SK-N-SH (cell line): ENCODE data around the gene CNOT1. TPM values are rescaled to one million over a fixed set of nuclear protein-coding genes. Genes with fewer than 3 reads are reported as not detected.
"Not testable (repeated sequence)": the region's sequence is repeated elsewhere in the genome, so short reads cannot be mapped to it uniquely, and the experiment has no call there.

Experiments
- CTCF ChIA-PET: fragments of 300-600, 350-600 bp; formaldehyde crosslinking; extraction: SDS; loops from one replicate; lab custom pipeline; 2021; lab: Yijun Ruan, JAX
- POLR2A ChIA-PET: fragments of 350-600 bp; sonication (Branson Sonifier 250); formaldehyde crosslinking; extraction: SDS; loops from one replicate; lab custom pipeline; 2020; ENCODE audit warnings: antibody characterized with exemption, inconsistent platforms; lab: Yijun Ruan, JAX
- DNase-seq: peaks from one replicate; pipeline ENCODE4 v3.0.0; 2012
- H2AFZ ChIP-seq: fragments of 200-600 bp; sonication (generic); 2 replicates; pipeline ENCODE4 v1.8.1; 2016; ENCODE audit warnings: antibody characterized with exemption, mild to moderate bottlenecking, low read depth
- H3F3A ChIP-seq: fragments of 200-600 bp; sonication (generic); replicated peaks from 2 replicates; pipeline ENCODE3; 2016; ENCODE audit warnings: antibody characterized with exemption, mild to moderate bottlenecking; ENCODE audit not compliant: insufficient read depth
- H3K27ac ChIP-seq, 2 experiments: fragments of 200-500 bp in 1 of 2; fragments of 200-600 bp in 1 of 2; sonication (Bioruptor generic) in 1 of 2; sonication (generic), shearing (Covaris generic) in 1 of 2; 2 replicates each; pipeline versions ENCODE4 v1.5.1 to v1.6.1; 2014 to 2016; ENCODE audit warnings: low read depth in 2 of 2, inconsistent platforms in 1 of 2, low read length in 1 of 2, mild to moderate bottlenecking in 1 of 2, mixed read lengths in 1 of 2
- H3K27me3 ChIP-seq: fragments of 200-600 bp; sonication (generic), shearing (Covaris generic); 2 replicates; pipeline ENCODE4 v1.6.1; 2016; ENCODE audit warnings: mixed run types; ENCODE audit not compliant: insufficient read depth
- H3K36me3 ChIP-seq, 2 experiments: fragments of 200-500 bp in 1 of 2; fragments of 200-600 bp in 1 of 2; sonication (Bioruptor generic) in 1 of 2; sonication (generic) in 1 of 2; replicated peaks in 1 of 2; 2 replicates each; pipeline versions ENCODE3 to v1.5.1; 2014 to 2016; ENCODE audit warnings: low read length in 1 of 2, mild to moderate bottlenecking in 1 of 2; ENCODE audit not compliant: insufficient read depth in 2 of 2, control insufficient read depth in 1 of 2
- H3K4me1 ChIP-seq, 2 experiments: fragments of 200-500 bp in 1 of 2; fragments of 200-600 bp in 1 of 2; sonication (Bioruptor generic) in 1 of 2; sonication (generic), shearing (Covaris generic) in 1 of 2; 2 replicates each; pipeline versions ENCODE4 v1.5.1 to v1.6.1; 2014 to 2016; ENCODE audit warnings: low read depth in 1 of 2, low read length in 1 of 2, mixed run types in 1 of 2; ENCODE audit not compliant: insufficient read depth in 2 of 2, control insufficient read depth in 1 of 2
- H3K4me2 ChIP-seq: fragments of 200-600 bp; sonication (generic), shearing (Covaris generic); 2 replicates; pipeline ENCODE4 v1.6.1; 2017; ENCODE audit warnings: mixed run types
- H3K4me3 ChIP-seq, 2 experiments: fragments of 200-500 bp in 1 of 2; fragments of 200-600 bp in 1 of 2; sonication (Bioruptor generic) in 1 of 2; sonication (generic), shearing (Covaris generic) in 1 of 2; 2 replicates each; pipeline versions ENCODE4 v1.5.1 to v1.8.1; 2014 to 2016; ENCODE audit warnings: low read depth in 2 of 2, inconsistent platforms in 1 of 2, low read length in 1 of 2, mild to moderate bottlenecking in 1 of 2, mixed read lengths in 1 of 2, moderate library complexity in 1 of 2
- H3K79me2 ChIP-seq: fragments of 200-600 bp; sonication (generic); 2 replicates; pipeline ENCODE4 v1.8.1; 2017; ENCODE audit warnings: mild to moderate bottlenecking; ENCODE audit not compliant: insufficient read depth
- H3K9ac ChIP-seq: fragments of 200-600 bp; sonication (generic); 2 replicates; pipeline ENCODE4 v1.6.1; 2017; ENCODE audit warnings: mixed run types
- H3K9me2 ChIP-seq: fragments of 200-600 bp; sonication (generic); 2 replicates; pipeline ENCODE4 v1.6.1; 2017; ENCODE audit warnings: mixed run types
- H3K9me3 ChIP-seq: fragments of 200-600 bp; sonication (generic); 2 replicates; pipeline ENCODE4 v1.6.1; 2017; ENCODE audit warnings: mixed run types, mild to moderate bottlenecking, moderate library complexity
- H4K20me1 ChIP-seq: fragments of 200-600 bp; sonication (generic); 2 replicates; pipeline ENCODE4 v1.6.1; 2017; ENCODE audit warnings: mild to moderate bottlenecking, mixed run types; ENCODE audit not compliant: insufficient read depth
- EP300 ChIP-seq, 2 experiments: IDR thresholded peaks; 2 replicates each; pipeline versions ENCODE4 v1.4.0 to v1.6.1; 2012; ENCODE audit warnings: borderline replicate concordance in 1 of 2, low read depth in 1 of 2, low read length in 1 of 2
- FOSL2 ChIP-seq: IDR thresholded peaks from 2 replicates; pipeline ENCODE4 v1.4.0; 2012; ENCODE audit warnings: low read depth, mild to moderate bottlenecking, moderate library complexity, borderline replicate concordance
- NRF1 ChIP-seq: IDR thresholded peaks from 2 replicates; pipeline ENCODE4 v1.6.1; 2012; ENCODE audit warnings: low read depth, mild to moderate bottlenecking, low read length
- PBX3 ChIP-seq: IDR thresholded peaks from 2 replicates; pipeline ENCODE4; 2012
- REST ChIP-seq: IDR thresholded peaks from 2 replicates; pipeline ENCODE4 v1.6.1; 2012; ENCODE audit warnings: mild to moderate bottlenecking, low read depth, low read length, moderate library complexity
- RXRA ChIP-seq: IDR thresholded peaks from 2 replicates; pipeline ENCODE4 v1.4.0; 2012; ENCODE audit warnings: low read depth, mild to moderate bottlenecking, borderline replicate concordance
- SIN3A ChIP-seq: IDR thresholded peaks from 2 replicates; pipeline ENCODE4 v1.6.1; 2012; ENCODE audit warnings: low read depth, mild to moderate bottlenecking, low read length, moderate library complexity, borderline replicate concordance
- SMC3 ChIP-seq: IDR thresholded peaks from 2 replicates; pipeline ENCODE4 v1.6.1; 2012; ENCODE audit warnings: low read depth, low read length, improper control_type of control experiment
- TCF12 ChIP-seq: IDR thresholded peaks from 2 replicates; pipeline ENCODE4 v1.4.0; 2012
- WGBS: methylation state at CpG from one replicate; pipeline ENCODE4 v1.1.6; 2017; ENCODE audit warnings: low lambda C conversion rate; 5-methylcytosine and 5-hydroxymethylcytosine counted together
- polyA plus RNA-seq, 3 experiments: library from polyadenylated mRNA; depleted of rRNA; stranded (reverse); fragments of >200 nt; gene quantifications; 2 replicates each; pipeline ENCODE4 v1.2.3, GENCODE V29; 2012

The CNOT1 gene
- polyA plus RNA-seq, 1 of the 3 experiments (the other 2 are of a cell fraction): 77.8 TPM

- Histone ChIP-seq H3K4me2 (no peak overlapping the region), H3K9me2 (no peaks in the 10 kb centered on the region), H3K27ac (peak overlapping the region in 1 of 2 experiments; percentile 35; a peak in 2 of 4 replicates), H3K4me3 (no peak overlapping the region), H4K20me1 (peaks cover 78% of the 10 kb centered on the region), H3K9me3 (no peaks in the 10 kb centered on the region), H3K36me3 (peaks cover 2 to 30% of the 10 kb centered on the region in 2 experiments), H3K79me2 (peaks cover 100% of the 10 kb centered on the region), H2AFZ (no peak overlapping the region), H3K4me1 (no peaks in the 10 kb centered on the region), H3K27me3 (no peaks in the 10 kb centered on the region), H3F3A (peaks cover 8% of the 10 kb centered on the region), H3K9ac (no peak overlapping the region)
- TF ChIP-seq FOSL2: peak; percentile 31; the same call in 1 of the 2 replicates
- no peak for TF ChIP-seq SIN3A
- TF ChIP-seq REST: no peak
- TF ChIP-seq EP300 (IDR thresholded peaks at IDR 0.05; ENCODE audit: borderline replicate concordance in 1 of 2, low read depth in 1 of 2, low read length in 1 of 2): no peak
- no peak for TF ChIP-seq TCF12
- no peak for TF ChIP-seq RXRA
- TF ChIP-seq PBX3: no peak
- TF ChIP-seq SMC3: no peak
- no peak for TF ChIP-seq NRF1
- no peak for DNase-seq
- ChIA-PET POLR2A (no interaction called here), CTCF (no interaction called here)
- 20% methylated on average over 1 of the region's 6 CpGs for WGBS
Observed at GRCh38 chr16:58614212-58614611, 15.4 kb downstream of the CNOT1 start.

GRCh38 chr16:58612965-58613364 is 16.7 kb downstream of the CNOT1 start:
- H3K4me1 ChIP-seq, H3K27ac ChIP-seq, POLR2A ChIA-PET, H3K4me2 ChIP-seq, H3K9me3 ChIP-seq, CTCF ChIA-PET, H3F3A ChIP-seq, H3K9ac ChIP-seq, H3K27me3 ChIP-seq, H3K4me3 ChIP-seq, H3K9me2 ChIP-seq, H2AFZ ChIP-seq, DNase-seq: not testable (repeated sequence)
- peaks cover 100% of the 10 kb centered on the region for H3K79me2 ChIP-seq
- H3K36me3 ChIP-seq: peaks cover 1 to 24% of the 10 kb centered on the region in 2 experiments
- peaks cover 82% of the 10 kb centered on the region for H4K20me1 ChIP-seq
- WGBS: 94% methylated on average over 7 of the region's 7 CpGs
